ENCODE data around the gene GTF3A.

The GTF3A gene

GRCh38 chr13:27384285-27384684 lies 40.1 kb upstream of the GTF3A start:
- no peak for DNase-seq (ENCODE audit: low read depth in 1 of 2, low spot score in 1 of 2)
- Histone ChIP-seq H3K27ac (replicated peaks) (no peak overlapping the region), H3K27me3 (ENCODE audit: insufficient read depth, poor library complexity, severe bottlenecking) (no peaks in the 10 kb centered on the region), H3K4me3 (replicated peaks; ENCODE audit: insufficient read depth, low read length) (no peak overlapping the region)
- TF ChIP-seq GABPA (IDR thresholded peaks at IDR 0.05; ENCODE audit: low read depth) (no peak), SPI1 (IDR thresholded peaks at IDR 0.05; ENCODE audit: borderline replicate concordance, low read depth) (no peak), POLR2AphosphoS5 (IDR thresholded peaks at IDR 0.05; ENCODE audit: low read depth) (no peak), CTCF (IDR thresholded peaks at IDR 0.05; ENCODE audit: insufficient read depth, low read length) (no peak)
- TF ChIP-seq, protein P1, sequence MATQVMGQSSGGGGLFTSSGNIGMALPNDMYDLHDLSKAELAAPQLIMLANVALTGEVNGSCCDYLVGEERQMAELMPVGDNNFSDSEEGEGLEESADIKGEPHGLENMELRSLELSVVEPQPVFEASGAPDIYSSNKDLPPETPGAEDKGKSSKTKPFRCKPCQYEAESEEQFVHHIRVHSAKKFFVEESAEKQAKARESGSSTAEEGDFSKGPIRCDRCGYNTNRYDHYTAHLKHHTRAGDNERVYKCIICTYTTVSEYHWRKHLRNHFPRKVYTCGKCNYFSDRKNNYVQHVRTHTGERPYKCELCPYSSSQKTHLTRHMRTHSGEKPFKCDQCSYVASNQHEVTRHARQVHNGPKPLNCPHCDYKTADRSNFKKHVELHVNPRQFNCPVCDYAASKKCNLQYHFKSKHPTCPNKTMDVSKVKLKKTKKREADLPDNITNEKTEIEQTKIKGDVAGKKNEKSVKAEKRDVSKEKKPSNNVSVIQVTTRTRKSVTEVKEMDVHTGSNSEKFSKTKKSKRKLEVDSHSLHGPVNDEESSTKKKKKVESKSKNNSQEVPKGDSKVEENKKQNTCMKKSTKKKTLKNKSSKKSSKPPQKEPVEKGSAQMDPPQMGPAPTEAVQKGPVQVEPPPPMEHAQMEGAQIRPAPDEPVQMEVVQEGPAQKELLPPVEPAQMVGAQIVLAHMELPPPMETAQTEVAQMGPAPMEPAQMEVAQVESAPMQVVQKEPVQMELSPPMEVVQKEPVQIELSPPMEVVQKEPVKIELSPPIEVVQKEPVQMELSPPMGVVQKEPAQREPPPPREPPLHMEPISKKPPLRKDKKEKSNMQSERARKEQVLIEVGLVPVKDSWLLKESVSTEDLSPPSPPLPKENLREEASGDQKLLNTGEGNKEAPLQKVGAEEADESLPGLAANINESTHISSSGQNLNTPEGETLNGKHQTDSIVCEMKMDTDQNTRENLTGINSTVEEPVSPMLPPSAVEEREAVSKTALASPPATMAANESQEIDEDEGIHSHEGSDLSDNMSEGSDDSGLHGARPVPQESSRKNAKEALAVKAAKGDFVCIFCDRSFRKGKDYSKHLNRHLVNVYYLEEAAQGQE (IDR thresholded peaks at IDR 0.05; ENCODE audit: insufficient replicate concordance, low read depth): no peak

DNA sequence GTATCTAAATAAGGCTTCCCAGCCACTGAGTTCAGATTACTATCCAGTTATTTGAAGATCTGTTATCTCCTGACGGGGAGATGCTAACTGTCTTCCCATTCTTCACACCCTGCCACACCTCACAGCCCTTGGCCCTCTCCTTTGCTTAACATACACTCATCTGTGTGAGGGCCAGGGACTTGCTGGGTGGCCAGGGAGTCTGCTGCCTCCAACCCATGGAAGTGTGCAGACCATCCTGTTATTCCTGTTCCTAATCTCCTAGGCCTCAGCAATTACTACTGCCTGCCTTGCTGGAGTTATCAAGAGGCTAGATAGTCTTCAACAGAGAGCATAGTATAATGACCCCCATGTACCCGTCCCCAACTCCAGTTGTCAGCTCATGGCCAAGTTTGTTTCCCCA lies 36.2 kb upstream of the GTF3A start:
- no peaks in the 10 kb centered on the region for H3K27me3 ChIP-seq (ENCODE audit: insufficient read depth, poor library complexity, severe bottlenecking)
- H3K4me3 ChIP-seq (replicated peaks; ENCODE audit: insufficient read depth, low read length): no peak overlapping the region
- no peak overlapping the region for H3K27ac ChIP-seq (replicated peaks)
- no peak for DNase-seq (ENCODE audit: low read depth in 1 of 2, low spot score in 1 of 2)
- TF ChIP-seq POLR2AphosphoS5 (IDR thresholded peaks at IDR 0.05; ENCODE audit: low read depth) (no peak), SPI1 (IDR thresholded peaks at IDR 0.05; ENCODE audit: borderline replicate concordance, low read depth) (no peak), GABPA (IDR thresholded peaks at IDR 0.05; ENCODE audit: low read depth) (no peak)
- TF ChIP-seq, protein P1 (IDR thresholded peaks at IDR 0.05; ENCODE audit: insufficient replicate concordance, low read depth): no peak

DNA sequence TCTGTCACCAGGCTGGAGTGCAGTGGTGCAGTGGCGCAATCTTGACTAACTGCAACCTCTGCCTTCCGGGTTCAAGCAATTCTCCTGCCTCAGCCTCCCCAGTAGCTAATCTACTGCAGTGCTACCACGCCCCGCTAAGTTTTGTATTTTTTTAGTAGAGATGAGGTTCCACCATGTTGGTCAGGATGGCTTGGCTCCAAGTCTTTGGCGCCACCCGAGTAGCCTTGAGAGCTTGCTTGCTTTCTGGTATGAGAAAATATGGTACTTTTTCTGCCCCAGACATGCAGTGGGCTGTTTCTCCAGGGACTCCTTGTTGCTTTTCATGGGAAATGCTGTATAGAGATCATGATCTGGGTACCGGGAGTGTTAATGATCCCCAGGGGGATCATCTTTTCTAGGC lies 34.5 kb upstream of the GTF3A start:
- Histone ChIP-seq H3K27ac (replicated peaks) (no peak overlapping the region), H3K4me3 (replicated peaks; ENCODE audit: insufficient read depth, low read length) (no peak overlapping the region), H3K27me3 (ENCODE audit: insufficient read depth, poor library complexity, severe bottlenecking) (no peaks in the 10 kb centered on the region)
- TF ChIP-seq GABPA (IDR thresholded peaks at IDR 0.05; ENCODE audit: low read depth) (no peak), CTCF (IDR thresholded peaks at IDR 0.05; ENCODE audit: insufficient read depth, low read length) (no peak), SPI1 (IDR thresholded peaks at IDR 0.05; ENCODE audit: borderline replicate concordance, low read depth) (no peak), POLR2AphosphoS5 (IDR thresholded peaks at IDR 0.05; ENCODE audit: low read depth) (no peak)
- TF ChIP-seq, protein P1 (IDR thresholded peaks at IDR 0.05; ENCODE audit: insufficient replicate concordance, low read depth): no peak
- DNase-seq (ENCODE audit: low read depth in 1 of 2, low spot score in 1 of 2): no peak
